HepG2 (cell line): ENCODE results near the gene TMEM170B. TPM values are rescaled to one million over a fixed set of nuclear protein-coding genes. Genes with fewer than 3 reads are reported as not detected.

Experiments
- BHLHE40 ChIP-seq: IDR thresholded peaks from 2 replicates; pipeline ENCODE4 v1.6.1; 2011; ENCODE audit warnings: low read length, improper control_type of control experiment
- CREB1 ChIP-seq, 2 experiments: fragments of 450-650 bp in 1 of 2; IDR thresholded peaks; 2 replicates each; pipeline ENCODE4 v1.6.1; 2016 to 2017; ENCODE audit warnings: control low read depth in 1 of 2, mild to moderate bottlenecking in 1 of 2, missing compliant biosample characterization in 1 of 2, missing genetic modification characterization in 1 of 2
- ETV6 ChIP-seq: sonication (generic); formaldehyde crosslinking; conservative IDR thresholded peaks from 2 replicates; pipeline ENCODE4 v1.4.0; 2020; ENCODE audit warnings: missing genetic modification reagents
- FOXO4 ChIP-seq: sonication (generic); formaldehyde crosslinking; conservative IDR thresholded peaks from 2 replicates; pipeline ENCODE4 v1.8.1; 2023; ENCODE audit warnings: missing genetic modification reagents
- HNF1A ChIP-seq, 2 experiments: sonication (generic) in 1 of 2; formaldehyde crosslinking in 1 of 2; IDR thresholded peaks; 2 replicates each; pipeline versions ENCODE4 v1.4.0 to v1.6.1; 2016 to 2020; ENCODE audit warnings: borderline replicate concordance in 1 of 2, low read depth in 1 of 2, mild to moderate bottlenecking in 1 of 2, missing genetic modification reagents in 1 of 2
- PHF20 ChIP-seq: sonication (generic); formaldehyde crosslinking; IDR thresholded peaks from 2 replicates; pipeline ENCODE4 v1.5.0; 2020; ENCODE audit warnings: mild to moderate bottlenecking, missing genetic modification reagents
- PRMT3 ChIP-seq: sonication (generic); formaldehyde crosslinking; IDR thresholded peaks from 2 replicates; pipeline ENCODE4 v1.8.1; 2022; ENCODE audit warnings: low read depth, mild to moderate bottlenecking, moderate library complexity, missing genetic modification reagents, borderline replicate concordance
- RARG ChIP-seq: sonication (generic); formaldehyde crosslinking; IDR thresholded peaks from 2 replicates; pipeline ENCODE4 v1.4.0; 2020; ENCODE audit warnings: low read depth, mild to moderate bottlenecking, missing genetic modification reagents
- STAG1 ChIP-seq: sonication (generic); formaldehyde crosslinking; IDR thresholded peaks from 2 replicates; pipeline ENCODE4 v1.4.0; 2020; ENCODE audit warnings: missing genetic modification reagents
- ZBTB37 ChIP-seq: sonication (generic); formaldehyde crosslinking; IDR thresholded peaks from 2 replicates; pipeline ENCODE4 v1.4.0; 2020; ENCODE audit warnings: mild to moderate bottlenecking, missing genetic modification reagents
- ZBTB44 ChIP-seq: sonication (generic); formaldehyde crosslinking; IDR thresholded peaks from 2 replicates; pipeline ENCODE4 v1.4.0; 2020; ENCODE audit warnings: missing genetic modification reagents
- ZEB1 ChIP-seq: IDR thresholded peaks from 2 replicates; pipeline ENCODE4 v1.6.1; 2012; ENCODE audit warnings: mild to moderate bottlenecking, low read depth, inconsistent platforms; ENCODE audit not compliant: insufficient replicate concordance
- ZFP41 ChIP-seq: sonication (generic); formaldehyde crosslinking; IDR thresholded peaks from 2 replicates; pipeline ENCODE4 v1.4.0; 2020; ENCODE audit warnings: mild to moderate bottlenecking, missing genetic modification reagents, borderline replicate concordance
- ZNF276 ChIP-seq: sonication (generic); formaldehyde crosslinking; IDR thresholded peaks from 2 replicates; pipeline ENCODE4 v1.4.0; 2020; ENCODE audit warnings: mild to moderate bottlenecking, low read depth, missing genetic modification reagents
- ZNF558 ChIP-seq: sonication (generic); formaldehyde crosslinking; IDR thresholded peaks from 2 replicates; pipeline ENCODE4 v1.9.0; 2022; ENCODE audit warnings: mild to moderate bottlenecking, missing genetic modification reagents, borderline replicate concordance
- ZNF562 ChIP-seq: sonication (generic); formaldehyde crosslinking; IDR thresholded peaks from 2 replicates; pipeline ENCODE4 v1.8.0; 2022; ENCODE audit warnings: missing genetic modification reagents, borderline replicate concordance
- ZNF678 ChIP-seq: sonication (generic); formaldehyde crosslinking; IDR thresholded peaks from 2 replicates; pipeline ENCODE4 v1.4.0; 2020; ENCODE audit warnings: mild to moderate bottlenecking, missing genetic modification reagents
- ZSCAN12 ChIP-seq: sonication (generic); formaldehyde crosslinking; IDR thresholded peaks from 2 replicates; pipeline ENCODE4 v1.9.0; 2021; ENCODE audit warnings: mild to moderate bottlenecking, missing genetic modification reagents
- polyA plus RNA-seq, 8 experiments: library from polyadenylated mRNA; depleted of rRNA in 3 of 8; stranded (reverse) in 7 of 8; unstranded in 1 of 8; fragments of >200 nt; fragmentation: Illumina TruSeq in 4 of 8; extraction: Trizol in 4 of 8; gene quantifications; 2 replicates each; pipeline versions ENCODE4 v1.2.1 to v1.2.3, GENCODE V29; 2011 to 2016; ENCODE audit warnings: low read depth in 4 of 8, missing spikeins in 1 of 8, mixed read lengths in 1 of 8; ENCODE audit not compliant: insufficient read depth in 1 of 8
- total RNA-seq, 5 experiments: library from RNA; depleted of rRNA; stranded (reverse); fragments of >200 nt; fragmentation: Illumina TruSeq; extraction: Trizol; gene quantifications; 2 replicates each; pipeline ENCODE4 v1.2.3, GENCODE V29; 2016; ENCODE audit warnings: low read depth in 1 of 5

The TMEM170B gene
- total and polyA plus RNA-seq, 2 of the 13 experiments (the other 11 are each of a cell fraction or from before 2014, with no cell fraction given), result 3.3 to 9.4 TPM

GRCh38 chr6:11575408-11576033 lies 38.0 kb downstream of the TMEM170B start (continued):
- TF ChIP-seq PRMT3 (CRISPR knock-in tag), result no peak
- TF ChIP-seq ZSCAN12 (CRISPR knock-in tag), result no peak
- TF ChIP-seq PHF20 (CRISPR knock-in tag), result no peak
- TF ChIP-seq STAG1 (CRISPR knock-in tag), result peak; percentile 100
- no peak for TF ChIP-seq BHLHE40
- no peak for TF ChIP-seq ZBTB37 (CRISPR knock-in tag)
- no peak for TF ChIP-seq ZNF678 (CRISPR knock-in tag)
- TF ChIP-seq ETV6, result no peak
- TF ChIP-seq RARG, result no peak
- no peak for TF ChIP-seq ZNF558 (CRISPR knock-in tag)
- no peak for TF ChIP-seq HNF1A (IDR thresholded peaks at IDR 0.05; ENCODE audit: low read depth)
- no peak; the same call in 1 of the 2 replicates for TF ChIP-seq HNF1A (CRISPR knock-in tag; IDR thresholded peaks at IDR 0.05; ENCODE audit: borderline replicate concordance)
- no peak for TF ChIP-seq ZNF562 (CRISPR knock-in tag)
- no peak for TF ChIP-seq ZNF276
- no peak for TF ChIP-seq FOXO4 (CRISPR knock-in tag)
- TF ChIP-seq ZEB1, result no peak
- no peak for TF ChIP-seq ZFP41 (CRISPR knock-in tag)
- no peak for TF ChIP-seq CREB1 (IDR thresholded peaks at IDR 0.05)
- TF ChIP-seq CREB1 (CRISPR knock-in tag; IDR thresholded peaks at IDR 0.05), result no peak
- TF ChIP-seq ZBTB44, result no peak
